Activated CD4-positive, alpha-beta T cell treated with anti-CD3 and anti-CD28 coated beads for 36 hours (primary cell): ENCODE data around the gene CASP3. TPM values are rescaled to one million over a fixed set of nuclear protein-coding genes. Genes with fewer than 3 reads are reported as not detected.

Experiments used
- ATAC-seq: fragments of 200-7000 bp; cut with Tn5 transposase; one replicate; pipeline ENCODE4 v1.10.0; 2021; ENCODE audit warnings: mild to moderate bottlenecking, moderate library complexity
- CTCF ChIA-PET: fragments of 350-600 bp; sonication (Branson Sonifier 250); formaldehyde crosslinking; loops from one replicate; lab custom pipeline; 2021; ENCODE audit warnings: antibody characterized with exemption; lab: Charles Lee
- POLR2A ChIA-PET: fragments of 350-600 bp; sonication (Branson Sonifier 250); formaldehyde crosslinking; loops from one replicate; lab custom pipeline; 2021; ENCODE audit warnings: antibody characterized with exemption, inconsistent platforms; lab: Charles Lee
- DNase-seq: peaks from one replicate; pipeline ENCODE4 v3.0.0-alpha.2; 2020
- H3K27ac Mint-ChIP-seq: one replicate; pipeline ENCODE4 v1.8.0; 2021; ENCODE audit warnings: mixed read lengths
- H3K27me3 Mint-ChIP-seq: one replicate; pipeline ENCODE4 v1.8.0; 2021; ENCODE audit warnings: mixed read lengths
- H3K36me3 Mint-ChIP-seq: one replicate; pipeline ENCODE4 v1.8.0; 2021; ENCODE audit warnings: low read depth, mixed read lengths
- H3K4me1 Mint-ChIP-seq: one replicate; pipeline ENCODE4 v1.8.0; 2021; ENCODE audit warnings: mixed read lengths
- H3K4me3 Mint-ChIP-seq: one replicate; pipeline ENCODE4 v1.8.0; 2021; ENCODE audit warnings: mild to moderate bottlenecking, moderate library complexity, mixed read lengths
- H3K9me3 Mint-ChIP-seq: one replicate; pipeline ENCODE4 v1.8.0; 2021; ENCODE audit warnings: low read depth, mixed read lengths
- intact Hi-C, 2 experiments: fragments of 100-400 bp; cut with DNase I in 1 of 2; cut with micrococcal nuclease in 1 of 2; formaldehyde crosslinking; loops; one replicate each; pipeline versions ENCODE4 v1.14.2 to v1.15.1; 2022 to 2024; cut with DNase I, micrococcal nuclease
- total RNA-seq, 2 experiments: library from RNA; stranded (reverse); gene quantifications; one replicate each; pipeline ENCODE4 v1.2.3, GENCODE V29; 2021

CASP3 gene
- total RNA-seq, 2 experiments from 2014 or later: 44.3 to 65.7 TPM

- Mint-ChIP-seq H3K27me3 (no peaks in the 10 kb centered on the region), H3K36me3 (peaks cover 6% of the 10 kb centered on the region), H3K4me3 (no peak overlapping the region), H3K9me3 (no peaks in the 10 kb centered on the region), H3K4me1 (no peaks in the 10 kb centered on the region), H3K27ac (no peak overlapping the region)
- intact Hi-C loops: no loop called here
- DNase-seq (no peak), ATAC-seq (no peak)
- ChIA-PET CTCF (interaction anchor here (1.0 kb wide), 1 partner anchor 9 kb away, joined by 3 read pairs; no protein-coding TSS in a partner anchor), POLR2A (no interaction called here)
Observed at GRCh38 chr4:184680698-184681097, 31.5 kb upstream of the CASP3 start.

GRCh38 chr4:184675821-184676492, 26.7 kb upstream of the CASP3 start:
- ChIA-PET POLR2A (no interaction called here), CTCF (no interaction called here)
- H3K36me3 Mint-ChIP-seq: peaks cover 22% of the 10 kb centered on the region
- H3K4me1 Mint-ChIP-seq: no peaks in the 10 kb centered on the region
- H3K9me3 Mint-ChIP-seq: no peaks in the 10 kb centered on the region
- intact Hi-C loops: no loop called here
- no peaks in the 10 kb centered on the region for H3K27me3 Mint-ChIP-seq
- DNase-seq (no peak), ATAC-seq (no peak)
- H3K27ac Mint-ChIP-seq: no peak overlapping the region
- no peak overlapping the region for H3K4me3 Mint-ChIP-seq

GRCh38 chr4:184675018-184675417, 25.8 kb upstream of the CASP3 start:
- CTCF ChIA-PET: no interaction called here
- no peak for DNase-seq
- ATAC-seq: no peak
- intact Hi-C loops: no loop called here
- Mint-ChIP-seq H3K27me3 (no peaks in the 10 kb centered on the region), H3K9me3 (no peaks in the 10 kb centered on the region), H3K4me3 (no peak overlapping the region), H3K36me3 (peaks cover 21% of the 10 kb centered on the region), H3K27ac (no peak overlapping the region), H3K4me1 (no peaks in the 10 kb centered on the region)
- POLR2A ChIA-PET: no interaction called here

GRCh38 chr4:184674011-184674410, 24.8 kb upstream of the CASP3 start:
- intact Hi-C loops: no loop called here
- ChIA-PET CTCF (no interaction called here), POLR2A (no interaction called here)
- Mint-ChIP-seq H3K27ac (peak overlapping the region; percentile 24), H3K27me3 (no peaks in the 10 kb centered on the region), H3K36me3 (peaks cover 19% of the 10 kb centered on the region), H3K4me1 (peaks cover 10% of the 10 kb centered on the region), H3K9me3 (no peaks in the 10 kb centered on the region), H3K4me3 (no peak overlapping the region)
- no peak for DNase-seq
- ATAC-seq: no peak

GRCh38 chr4:184672741-184673140, 23.5 kb upstream of the CASP3 start:
- peaks cover 21% of the 10 kb centered on the region for H3K4me1 Mint-ChIP-seq
- intact Hi-C loops: no loop called here
- CTCF ChIA-PET: interaction anchor here (0.6 kb wide), 1 partner anchor 114 kb away, joined by 3 read pairs; no protein-coding TSS in a partner anchor

GRCh38 chr4:184671101-184671500, 21.9 kb upstream of the CASP3 start:
- no peak overlapping the region for H3K4me3 Mint-ChIP-seq
- CTCF ChIA-PET: interaction anchor here (0.6 to 1.3 kb wide), 2 partner anchors 24 to 556 kb away, joined by 3 to 4 read pairs; no protein-coding TSS in a partner anchor
- ATAC-seq: no peak
- H3K36me3 Mint-ChIP-seq: peaks cover 39% of the 10 kb centered on the region
- intact Hi-C loops: no loop called here
- no peak overlapping the region for H3K27ac Mint-ChIP-seq
- POLR2A ChIA-PET: no interaction called here
- no peaks in the 10 kb centered on the region for H3K27me3 Mint-ChIP-seq
- H3K4me1 Mint-ChIP-seq: peaks cover 22% of the 10 kb centered on the region
- no peaks in the 10 kb centered on the region for H3K9me3 Mint-ChIP-seq
- no peak for DNase-seq

More at GRCh38 chr4:184672741-184673140, 23.5 kb upstream of the CASP3 start:
- POLR2A ChIA-PET: no interaction called here
- Mint-ChIP-seq H3K4me3 (no peak overlapping the region), H3K36me3 (peaks cover 30% of the 10 kb centered on the region), H3K27me3 (no peaks in the 10 kb centered on the region), H3K9me3 (no peaks in the 10 kb centered on the region), H3K27ac (no peak overlapping the region)
- ATAC-seq (no peak), DNase-seq (no peak)

GRCh38 chr4:184669251-184669650, 20.0 kb upstream of the CASP3 start:
- ATAC-seq: no peak
- DNase-seq: no peak
- CTCF ChIA-PET: interaction anchor here (1.0 kb wide), 2 partner anchors 39 to 406 kb away, joined by 3 to 4 read pairs; no protein-coding TSS in a partner anchor
- intact Hi-C loops: no loop called here
- Mint-ChIP-seq H3K9me3 (no peaks in the 10 kb centered on the region), H3K4me1 (peaks cover 22% of the 10 kb centered on the region), H3K36me3 (peaks cover 41% of the 10 kb centered on the region), H3K27ac (peak overlapping the region; percentile 59), H3K4me3 (no peak overlapping the region), H3K27me3 (no peaks in the 10 kb centered on the region)
- POLR2A ChIA-PET: no interaction called here

GRCh38 chr4:184668511-184669114, 19.4 kb upstream of the CASP3 start:
- ChIA-PET CTCF (interaction anchor here (1.0 kb wide), 2 partner anchors 39 to 405 kb away, joined by 3 to 4 read pairs; no protein-coding TSS in a partner anchor), POLR2A (no interaction called here)
- intact Hi-C loops: no loop called here
- Mint-ChIP-seq H3K4me1 (peaks cover 22% of the 10 kb centered on the region), H3K36me3 (peaks cover 37% of the 10 kb centered on the region), H3K4me3 (no peak overlapping the region), H3K27me3 (no peaks in the 10 kb centered on the region), H3K9me3 (no peaks in the 10 kb centered on the region), H3K27ac (peak overlapping the region; percentile 44)
- DNase-seq: no peak
- ATAC-seq: peak; percentile 81

GRCh38 chr4:184668096-184668495, 18.8 kb upstream of the CASP3 start:
- ATAC-seq: peak; percentile 37
- POLR2A ChIA-PET: no interaction called here
- peak overlapping the region; percentile 44 for H3K27ac Mint-ChIP-seq
- H3K9me3 Mint-ChIP-seq: no peaks in the 10 kb centered on the region
- intact Hi-C loops: no loop called here
- no peak for DNase-seq
- no peak overlapping the region for H3K4me3 Mint-ChIP-seq
- H3K36me3 Mint-ChIP-seq: peaks cover 37% of the 10 kb centered on the region
- CTCF ChIA-PET: no interaction called here
- H3K4me1 Mint-ChIP-seq: peaks cover 22% of the 10 kb centered on the region
- no peaks in the 10 kb centered on the region for H3K27me3 Mint-ChIP-seq

GRCh38 chr4:184666670-184667069, 17.4 kb upstream of the CASP3 start:
- H3K27ac Mint-ChIP-seq: no peak overlapping the region
- POLR2A ChIA-PET: no interaction called here
- intact Hi-C loops: no loop called here

GRCh38 chr4:184664445-184665210, 15.4 kb upstream of the CASP3 start:
- H3K4me1 Mint-ChIP-seq: peaks cover 19% of the 10 kb centered on the region
- H3K36me3 Mint-ChIP-seq: peaks cover 34% of the 10 kb centered on the region
- ChIA-PET POLR2A (no interaction called here), CTCF (interaction anchor here (0.6 kb wide), 1 partner anchor 470 kb away, joined by 3 read pairs; no protein-coding TSS in a partner anchor)
- intact Hi-C loops: no loop called here
- H3K27me3 Mint-ChIP-seq: no peaks in the 10 kb centered on the region
- no peaks in the 10 kb centered on the region for H3K9me3 Mint-ChIP-seq
- H3K27ac Mint-ChIP-seq: no peak overlapping the region
- ATAC-seq (peak; percentile 68), DNase-seq (peak; percentile 11)
- no peak overlapping the region for H3K4me3 Mint-ChIP-seq

More at GRCh38 chr4:184666670-184667069, 17.4 kb upstream of the CASP3 start:
- Mint-ChIP-seq H3K36me3 (peaks cover 27% of the 10 kb centered on the region), H3K9me3 (no peaks in the 10 kb centered on the region), H3K27me3 (no peaks in the 10 kb centered on the region), H3K4me3 (no peak overlapping the region), H3K4me1 (peaks cover 22% of the 10 kb centered on the region)
- DNase-seq: no peak
- CTCF ChIA-PET: interaction anchor here (0.6 to 1.0 kb wide), 2 partner anchors 55 to 64 kb away, joined by 3 read pairs; no protein-coding TSS in a partner anchor
- ATAC-seq: no peak
